Iris pigment epithelial cell (primary cell): Measurements from ENCODE around the gene IFT172.
A peak's percentile ranks its signal among the peaks of the same experiment; 100 is the strongest.
"Not testable (repeated sequence)": the region's sequence is repeated elsewhere in the genome, so short reads cannot be mapped to it uniquely, and the experiment has no call there.

ENCODE experiments used
- DNase-seq: peaks from one replicate; pipeline ENCODE4 v3.0.0-alpha.2; 2011; ENCODE audit warnings: low read depth

IFT172 gene

GRCh38 chr2:27428213-27428977 lies 61.1 kb downstream of the IFT172 start, which contains the start of gene NRBP1:
Gene NRBP1, plus strand, starts transcription at chr2:27428631. Its CDS starts 4,643 bp downstream, at chr2:27433274.
- peak; percentile 86 for DNase-seq

DNA sequence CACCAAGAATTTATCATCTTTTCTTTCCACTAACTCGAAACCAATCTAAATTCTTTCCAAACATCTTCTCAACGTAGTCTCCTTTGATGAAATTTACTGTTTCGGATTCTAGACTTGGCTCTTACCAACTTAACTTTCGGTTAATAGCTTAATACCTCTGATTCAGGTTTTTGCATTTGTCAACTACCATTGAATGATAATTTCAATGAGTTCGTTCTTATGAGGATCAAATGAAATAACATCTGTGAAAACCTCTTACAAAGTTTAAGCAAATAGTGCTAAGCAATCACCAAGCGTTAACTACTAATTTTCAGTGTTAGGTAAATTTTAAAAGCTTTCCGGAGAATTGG lies 61.7 kb downstream of the IFT172 start:
- no peak for DNase-seq

GRCh38 chr2:27425039-27425438 lies 64.5 kb downstream of the IFT172 start:
- DNase-seq = not testable (repeated sequence)

DNA sequence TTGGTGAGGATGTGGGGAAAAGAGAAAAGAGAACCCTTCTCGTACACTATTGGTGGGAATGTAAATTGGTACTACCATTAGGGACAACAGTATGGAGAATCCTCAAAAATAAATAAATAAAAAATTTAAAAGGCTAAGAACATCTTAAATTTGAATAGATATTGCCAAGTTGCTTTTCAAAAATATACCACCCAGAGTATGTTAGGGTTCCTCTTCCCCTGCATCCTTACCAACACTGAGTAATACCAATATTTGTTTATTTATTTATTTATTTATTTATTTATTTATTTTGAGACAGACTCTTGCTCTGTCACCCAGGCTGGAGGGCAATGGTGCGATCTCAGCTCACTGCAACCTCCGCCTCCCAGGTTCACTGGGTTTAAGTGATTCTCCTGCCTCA lies 66.6 kb downstream of the IFT172 start:
- no peak for DNase-seq

GRCh38 chr2:27421660-27422250 lies 67.8 kb downstream of the IFT172 start:
- DNase-seq = no peak

- DNase-seq = no peak
Observed at GRCh38 chr2:27420996-27421395, 68.5 kb downstream of the IFT172 start.

DNA sequence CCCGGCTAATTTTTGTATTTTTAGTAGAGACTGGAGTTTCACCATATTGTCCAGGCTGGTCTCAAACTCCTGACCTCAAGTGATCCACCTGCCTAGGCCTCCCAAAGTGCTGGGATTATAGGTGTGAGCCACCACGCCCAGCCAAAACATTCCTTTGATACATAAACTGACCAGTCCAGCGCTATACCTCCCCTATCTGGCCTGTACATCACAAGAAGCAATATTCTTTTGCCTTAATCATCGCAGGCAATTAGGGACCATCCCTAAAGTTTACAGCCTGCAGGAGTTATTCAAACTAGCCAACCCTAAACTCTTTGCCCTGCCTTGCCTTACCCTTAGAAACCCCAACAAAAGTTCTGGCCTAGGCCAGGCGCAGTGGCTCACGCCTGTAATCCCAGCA lies 73.4 kb downstream of the IFT172 start:
- DNase-seq = no peak

DNA sequence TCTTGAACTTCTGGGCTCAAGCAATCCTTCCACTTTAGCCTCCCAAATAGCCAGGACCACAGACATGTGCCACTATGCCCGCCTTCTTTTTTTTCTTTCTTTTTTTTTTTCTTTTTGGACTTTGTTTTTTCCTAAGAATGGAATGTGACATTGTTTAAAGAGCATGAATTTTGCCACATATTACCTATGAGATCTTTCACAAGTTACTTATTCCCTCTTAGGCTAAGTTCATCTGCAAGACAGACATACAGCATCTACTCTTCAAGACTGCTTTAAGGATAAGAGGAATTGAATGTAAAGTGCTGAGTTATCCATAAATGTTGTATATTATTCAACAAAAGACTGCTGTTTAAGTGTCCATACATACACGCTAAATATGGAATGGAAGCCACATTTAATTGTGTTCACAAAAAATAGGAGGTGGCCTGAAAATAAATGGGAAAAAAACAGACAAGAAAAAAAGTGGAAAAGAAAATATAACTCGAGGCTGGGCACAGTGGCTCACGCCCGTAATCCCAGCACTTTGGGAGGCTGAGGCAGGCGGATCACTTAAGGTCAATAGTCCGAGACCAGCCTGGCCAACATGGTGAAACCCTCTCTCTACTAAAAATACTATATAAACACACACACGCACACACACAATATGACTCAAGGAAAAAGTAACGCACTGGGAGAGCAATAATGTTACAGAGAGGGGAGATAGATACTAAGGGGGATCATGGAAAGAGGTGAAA lies 77.0 kb downstream of the IFT172 start:
- no peak for DNase-seq

GRCh38 chr2:27409321-27410073 lies 80.0 kb downstream of the IFT172 start, which contains the start of gene PPM1G:
Gene PPM1G, minus strand, starts transcription at chr2:27409591. Its CDS starts 169 bp downstream, at chr2:27409422.
- peak; percentile 92 for DNase-seq

GRCh38 chr2:27408601-27409320 lies 80.8 kb downstream of the IFT172 start:
- peak; percentile 4 for DNase-seq

DNA sequence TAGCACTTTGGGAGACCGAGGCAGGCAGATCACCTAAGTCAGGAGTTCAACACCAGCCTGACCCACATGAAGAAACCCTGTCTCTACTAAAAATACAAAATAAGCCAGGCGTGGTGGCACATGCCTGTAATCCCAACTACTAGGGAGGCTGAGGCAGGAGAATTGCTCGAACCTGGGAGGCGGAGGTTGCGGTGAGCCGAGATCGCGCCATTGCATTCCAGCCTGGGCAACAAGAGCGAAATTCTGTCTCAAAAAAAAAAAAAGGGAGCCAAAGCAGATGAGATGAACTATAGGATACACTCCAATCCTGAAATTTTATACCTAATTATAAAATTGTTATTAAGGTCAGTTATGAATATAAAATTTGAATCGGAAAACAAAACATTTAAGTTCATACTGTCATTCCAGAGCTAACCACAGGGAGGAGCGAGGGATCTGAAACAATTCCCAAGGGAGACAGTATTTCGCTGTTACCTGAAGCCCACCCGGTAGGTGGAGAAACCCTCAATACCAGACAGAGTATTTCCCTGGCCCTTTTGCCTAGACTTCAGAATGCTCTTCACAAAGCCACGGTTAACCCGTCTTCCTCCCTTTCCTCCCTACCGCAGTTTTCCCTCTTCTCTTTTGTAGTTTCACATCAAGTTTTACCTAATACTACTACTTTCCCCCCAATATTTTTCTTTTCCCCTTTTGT lies 81.6 kb downstream of the IFT172 start:
- DNase-seq = peak; percentile 58

DNA sequence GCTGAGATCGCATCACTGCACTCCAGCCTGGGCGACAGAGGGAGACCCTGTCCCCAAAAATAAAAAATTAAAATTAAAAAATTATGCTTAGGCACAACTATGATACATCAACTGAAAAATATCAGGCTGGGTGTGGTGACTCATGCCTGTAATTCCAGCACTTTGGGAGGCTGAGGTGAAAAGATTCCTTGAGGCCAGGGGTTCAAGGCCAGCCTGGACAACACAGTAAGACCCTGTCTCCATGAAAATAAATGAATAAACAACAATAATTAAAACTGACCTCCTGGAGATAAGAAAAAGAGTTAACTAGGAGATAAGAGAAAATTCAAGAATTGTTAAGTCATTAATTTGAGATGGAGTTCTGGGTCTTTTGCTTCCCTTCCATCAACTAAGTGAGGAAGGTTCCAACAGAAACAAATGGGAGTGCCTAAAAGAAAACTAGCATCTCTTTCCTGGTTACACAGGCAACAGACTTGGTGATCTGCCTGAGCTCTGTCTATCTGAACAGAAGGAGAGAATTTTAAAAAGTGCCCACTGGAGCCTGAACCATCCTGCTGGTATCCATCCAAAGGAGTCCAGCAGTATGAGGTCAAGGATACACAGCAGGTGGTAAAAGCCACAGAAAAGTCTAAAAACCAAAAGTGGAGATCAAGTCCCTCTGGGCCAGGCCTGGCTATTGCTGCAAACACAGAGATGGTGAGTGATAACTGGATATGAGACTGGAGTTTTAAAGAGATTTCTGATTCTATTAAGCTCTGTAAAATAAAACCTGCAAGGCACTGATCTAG lies 89.0 kb downstream of the IFT172 start:
- DNase-seq = no peak

DNA sequence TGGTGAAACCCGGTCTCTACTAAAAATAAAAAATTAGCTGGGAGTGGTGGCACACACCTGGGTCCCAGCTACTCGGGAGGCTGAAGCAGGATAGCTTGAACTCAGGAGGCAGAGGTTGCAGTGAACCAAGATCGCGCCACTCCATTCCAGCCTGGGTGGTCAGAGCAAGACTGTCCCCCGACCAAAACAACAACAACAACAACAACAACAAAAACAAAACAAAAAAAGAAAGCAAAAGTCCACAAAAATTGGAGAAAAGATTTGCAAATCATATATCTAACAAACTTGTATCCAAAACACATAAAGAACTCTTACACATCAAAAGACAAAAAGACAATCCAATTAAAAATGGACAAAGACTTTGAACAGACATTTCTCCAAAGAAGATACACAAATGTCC lies 90.6 kb downstream of the IFT172 start:
- DNase-seq = no peak
